HepG2 (cell line): Measurements from ENCODE around the gene MADCAM1. TPM values are rescaled to one million over a fixed set of nuclear protein-coding genes. Genes with fewer than 3 reads are reported as not detected.

Experiments
- CENPX ChIP-seq: sonication (generic); formaldehyde crosslinking; IDR thresholded peaks from 2 replicates; pipeline ENCODE4 v1.9.0; 2021; ENCODE audit warnings: mild to moderate bottlenecking, missing genetic modification reagents, moderate library complexity
- EED ChIP-seq: sonication (generic); formaldehyde crosslinking; IDR thresholded peaks from 2 replicates; pipeline ENCODE4 v1.5.0; 2020; ENCODE audit warnings: mild to moderate bottlenecking, missing genetic modification reagents
- HDAC2 ChIP-seq: sonication (generic); formaldehyde crosslinking; IDR thresholded peaks from 2 replicates; pipeline ENCODE4 v1.4.0; 2020; ENCODE audit warnings: missing genetic modification reagents
- HIVEP1 ChIP-seq: sonication (generic); formaldehyde crosslinking; IDR thresholded peaks from 2 replicates; pipeline ENCODE4 v1.4.0; 2020; ENCODE audit warnings: mild to moderate bottlenecking, missing genetic modification reagents
- KLF9 ChIP-seq: IDR thresholded peaks from 2 replicates; pipeline ENCODE4 v1.6.1; 2016; ENCODE audit warnings: low read depth
- PHF20 ChIP-seq: sonication (generic); formaldehyde crosslinking; IDR thresholded peaks from 2 replicates; pipeline ENCODE4 v1.5.0; 2020; ENCODE audit warnings: mild to moderate bottlenecking, missing genetic modification reagents
- SP140L ChIP-seq: sonication (generic); formaldehyde crosslinking; IDR thresholded peaks from 2 replicates; pipeline ENCODE4 v1.4.0; 2020; ENCODE audit warnings: missing genetic modification reagents, borderline replicate concordance
- ZNF460 ChIP-seq: sonication (generic); formaldehyde crosslinking; IDR thresholded peaks from 2 replicates; pipeline ENCODE4 v1.5.1; 2020; ENCODE audit warnings: missing genetic modification reagents, mild to moderate bottlenecking, borderline replicate concordance
- polyA plus RNA-seq, 8 experiments: library from polyadenylated mRNA; depleted of rRNA in 3 of 8; stranded (reverse) in 7 of 8; unstranded in 1 of 8; fragments of >200 nt; fragmentation: Illumina TruSeq in 4 of 8; extraction: Trizol in 4 of 8; gene quantifications; 2 replicates each; pipeline versions ENCODE4 v1.2.1 to v1.2.3, GENCODE V29; 2011 to 2016; ENCODE audit warnings: low read depth in 4 of 8, missing spikeins in 1 of 8, mixed read lengths in 1 of 8; ENCODE audit not compliant: insufficient read depth in 1 of 8
- total RNA-seq, 5 experiments: library from RNA; depleted of rRNA; stranded (reverse); fragments of >200 nt; fragmentation: Illumina TruSeq; extraction: Trizol; gene quantifications; 2 replicates each; pipeline ENCODE4 v1.2.3, GENCODE V29; 2016; ENCODE audit warnings: low read depth in 1 of 5
- TF ChIP-seq, protein P1 (sequence below): sonication (generic); formaldehyde crosslinking; IDR thresholded peaks from 2 replicates; pipeline ENCODE4 v1.4.0; 2020; ENCODE audit warnings: missing genetic modification reagents
- TF ChIP-seq, protein P2 (sequence below): IDR thresholded peaks from 2 replicates; pipeline ENCODE4 v1.6.1; 2016; ENCODE audit warnings: missing genetic modification reagents, missing compliant biosample characterization
- TF ChIP-seq, protein P3 (sequence below): sonication (generic); formaldehyde crosslinking; IDR thresholded peaks from 2 replicates; pipeline ENCODE4 v1.5.0; 2020; ENCODE audit warnings: missing genetic modification reagents, mild to moderate bottlenecking, borderline replicate concordance
- TF ChIP-seq, protein P4 (sequence below): sonication (generic); formaldehyde crosslinking; IDR thresholded peaks from 2 replicates; pipeline ENCODE4 v1.4.0; 2020; ENCODE audit warnings: missing genetic modification reagents, borderline replicate concordance
- TF ChIP-seq, protein P5 (sequence below): IDR thresholded peaks from 2 replicates; pipeline ENCODE4 v1.6.1; 2016; ENCODE audit warnings: mild to moderate bottlenecking
- TF ChIP-seq, protein P6 (sequence below): IDR thresholded peaks from 2 replicates; pipeline ENCODE4 v1.6.1; 2012; ENCODE audit warnings: low read length, improper control_type of control experiment

MADCAM1 gene
- total and polyA plus RNA-seq, 2 of the 13 experiments (the other 11 are each of a cell fraction or from before 2014, with no cell fraction given), result 0.29 to 0.33 TPM

DNA sequence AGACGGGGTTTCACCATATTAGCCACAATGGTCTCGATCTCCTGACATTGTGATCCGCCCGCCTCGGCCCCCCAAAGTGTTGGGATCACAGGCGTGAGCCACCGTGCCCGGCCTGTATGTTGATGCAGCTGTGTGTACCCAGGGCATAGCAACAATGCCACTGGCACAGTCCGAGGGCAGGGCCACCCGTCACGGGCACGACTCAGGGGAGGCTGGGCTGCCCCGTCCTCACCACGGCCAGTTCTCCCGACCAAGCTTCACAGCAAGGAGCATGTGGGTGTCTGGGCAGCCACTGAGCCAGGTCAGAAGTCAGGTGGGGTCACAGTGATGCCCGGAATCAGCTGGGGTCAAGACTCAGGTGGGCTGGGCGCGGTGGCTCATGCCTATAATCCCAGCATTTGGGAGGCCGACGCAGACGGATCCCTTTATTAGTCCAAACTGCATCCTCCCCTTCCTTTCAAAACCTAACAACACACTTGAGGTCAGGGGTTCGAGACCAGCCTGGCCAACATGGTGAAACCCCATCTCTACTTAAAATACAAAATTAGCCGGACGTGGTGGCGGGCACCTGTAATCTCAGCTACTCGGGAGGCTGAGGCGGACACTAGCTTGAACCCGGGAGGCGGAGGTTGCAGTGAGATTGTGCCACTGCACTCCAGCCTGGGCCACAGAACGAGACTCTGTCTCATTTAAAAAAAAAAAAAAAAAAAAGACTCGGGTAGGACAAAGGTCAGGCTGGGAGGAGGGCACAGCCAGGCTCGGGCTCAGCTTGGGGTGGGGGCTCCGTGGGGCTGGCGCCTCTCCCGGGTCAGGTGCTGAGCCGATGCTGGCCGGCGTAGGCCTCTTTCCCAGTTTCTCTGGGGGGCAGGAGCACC lies 34.1 kb downstream of the MADCAM1 start (continued):
- TF ChIP-seq, protein P1, sequence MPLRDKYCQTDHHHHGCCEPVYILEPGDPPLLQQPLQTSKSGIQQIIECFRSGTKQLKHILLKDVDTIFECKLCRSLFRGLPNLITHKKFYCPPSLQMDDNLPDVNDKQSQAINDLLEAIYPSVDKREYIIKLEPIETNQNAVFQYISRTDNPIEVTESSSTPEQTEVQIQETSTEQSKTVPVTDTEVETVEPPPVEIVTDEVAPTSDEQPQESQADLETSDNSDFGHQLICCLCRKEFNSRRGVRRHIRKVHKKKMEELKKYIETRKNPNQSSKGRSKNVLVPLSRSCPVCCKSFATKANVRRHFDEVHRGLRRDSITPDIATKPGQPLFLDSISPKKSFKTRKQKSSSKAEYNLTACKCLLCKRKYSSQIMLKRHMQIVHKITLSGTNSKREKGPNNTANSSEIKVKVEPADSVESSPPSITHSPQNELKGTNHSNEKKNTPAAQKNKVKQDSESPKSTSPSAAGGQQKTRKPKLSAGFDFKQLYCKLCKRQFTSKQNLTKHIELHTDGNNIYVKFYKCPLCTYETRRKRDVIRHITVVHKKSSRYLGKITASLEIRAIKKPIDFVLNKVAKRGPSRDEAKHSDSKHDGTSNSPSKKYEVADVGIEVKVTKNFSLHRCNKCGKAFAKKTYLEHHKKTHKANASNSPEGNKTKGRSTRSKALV, result 0 out of 2 replicates have a peak, but pooled peaks have one; percentile 50
- TF ChIP-seq CENPX (CRISPR knock-in tag) (no peak), EED (peak; percentile 83; the same call in 1 of the 2 replicates), HIVEP1 (CRISPR knock-in tag) (0 out of 2 replicates have a peak, but pooled peaks have one; percentile 87), ZNF460 (CRISPR knock-in tag) (peak; percentile 99), KLF9 (no peak), PHF20 (CRISPR knock-in tag) (peak; percentile 46; the same call in 1 of the 2 replicates), SP140L (CRISPR knock-in tag) (no peak), HDAC2 (peak; percentile 4; the same call in 1 of the 2 replicates)
- TF ChIP-seq, protein P2, sequence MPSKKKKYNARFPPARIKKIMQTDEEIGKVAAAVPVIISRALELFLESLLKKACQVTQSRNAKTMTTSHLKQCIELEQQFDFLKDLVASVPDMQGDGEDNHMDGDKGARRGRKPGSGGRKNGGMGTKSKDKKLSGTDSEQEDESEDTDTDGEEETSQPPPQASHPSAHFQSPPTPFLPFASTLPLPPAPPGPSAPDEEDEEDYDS, result no peak
- TF ChIP-seq, protein P3, sequence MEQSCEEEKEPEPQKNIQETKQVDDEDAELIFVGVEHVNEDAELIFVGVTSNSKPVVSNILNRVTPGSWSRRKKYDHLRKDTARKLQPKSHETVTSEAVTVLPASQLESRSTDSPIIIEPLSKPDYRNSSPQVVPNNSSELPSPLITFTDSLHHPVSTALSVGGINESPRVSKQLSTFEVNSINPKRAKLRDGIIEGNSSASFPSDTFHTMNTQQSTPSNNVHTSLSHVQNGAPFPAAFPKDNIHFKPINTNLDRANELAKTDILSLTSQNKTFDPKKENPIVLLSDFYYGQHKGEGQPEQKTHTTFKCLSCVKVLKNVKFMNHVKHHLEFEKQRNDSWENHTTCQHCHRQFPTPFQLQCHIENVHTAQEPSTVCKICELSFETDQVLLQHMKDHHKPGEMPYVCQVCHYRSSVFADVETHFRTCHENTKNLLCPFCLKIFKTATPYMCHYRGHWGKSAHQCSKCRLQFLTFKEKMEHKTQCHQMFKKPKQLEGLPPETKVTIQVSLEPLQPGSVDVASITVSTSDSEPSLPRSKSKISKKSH (CRISPR knock-in tag), result no peak
- TF ChIP-seq, protein P4, sequence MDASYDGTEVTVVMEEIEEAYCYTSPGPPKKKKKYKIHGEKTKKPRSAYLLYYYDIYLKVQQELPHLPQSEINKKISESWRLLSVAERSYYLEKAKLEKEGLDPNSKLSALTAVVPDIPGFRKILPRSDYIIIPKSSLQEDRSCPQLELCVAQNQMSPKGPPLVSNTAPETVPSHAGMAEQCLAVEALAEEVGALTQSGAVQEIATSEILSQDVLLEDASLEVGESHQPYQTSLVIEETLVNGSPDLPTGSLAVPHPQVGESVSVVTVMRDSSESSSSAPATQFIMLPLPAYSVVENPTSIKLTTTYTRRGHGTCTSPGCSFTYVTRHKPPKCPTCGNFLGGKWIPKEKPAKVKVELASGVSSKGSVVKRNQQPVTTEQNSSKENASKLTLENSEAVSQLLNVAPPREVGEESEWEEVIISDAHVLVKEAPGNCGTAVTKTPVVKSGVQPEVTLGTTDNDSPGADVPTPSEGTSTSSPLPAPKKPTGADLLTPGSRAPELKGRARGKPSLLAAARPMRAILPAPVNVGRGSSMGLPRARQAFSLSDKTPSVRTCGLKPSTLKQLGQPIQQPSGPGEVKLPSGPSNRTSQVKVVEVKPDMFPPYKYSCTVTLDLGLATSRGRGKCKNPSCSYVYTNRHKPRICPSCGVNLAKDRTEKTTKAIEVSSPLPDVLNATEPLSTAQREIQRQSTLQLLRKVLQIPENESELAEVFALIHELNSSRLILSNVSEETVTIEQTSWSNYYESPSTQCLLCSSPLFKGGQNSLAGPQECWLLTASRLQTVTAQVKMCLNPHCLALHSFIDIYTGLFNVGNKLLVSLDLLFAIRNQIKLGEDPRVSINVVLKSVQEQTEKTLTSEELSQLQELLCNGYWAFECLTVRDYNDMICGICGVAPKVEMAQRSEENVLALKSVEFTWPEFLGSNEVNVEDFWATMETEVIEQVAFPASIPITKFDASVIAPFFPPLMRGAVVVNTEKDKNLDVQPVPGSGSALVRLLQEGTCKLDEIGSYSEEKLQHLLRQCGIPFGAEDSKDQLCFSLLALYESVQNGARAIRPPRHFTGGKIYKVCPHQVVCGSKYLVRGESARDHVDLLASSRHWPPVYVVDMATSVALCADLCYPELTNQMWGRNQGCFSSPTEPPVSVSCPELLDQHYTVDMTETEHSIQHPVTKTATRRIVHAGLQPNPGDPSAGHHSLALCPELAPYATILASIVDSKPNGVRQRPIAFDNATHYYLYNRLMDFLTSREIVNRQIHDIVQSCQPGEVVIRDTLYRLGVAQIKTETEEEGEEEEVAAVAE (CRISPR knock-in tag), result 0 out of 2 replicates have a peak, but pooled peaks have one; percentile 19
- TF ChIP-seq, protein P5, sequence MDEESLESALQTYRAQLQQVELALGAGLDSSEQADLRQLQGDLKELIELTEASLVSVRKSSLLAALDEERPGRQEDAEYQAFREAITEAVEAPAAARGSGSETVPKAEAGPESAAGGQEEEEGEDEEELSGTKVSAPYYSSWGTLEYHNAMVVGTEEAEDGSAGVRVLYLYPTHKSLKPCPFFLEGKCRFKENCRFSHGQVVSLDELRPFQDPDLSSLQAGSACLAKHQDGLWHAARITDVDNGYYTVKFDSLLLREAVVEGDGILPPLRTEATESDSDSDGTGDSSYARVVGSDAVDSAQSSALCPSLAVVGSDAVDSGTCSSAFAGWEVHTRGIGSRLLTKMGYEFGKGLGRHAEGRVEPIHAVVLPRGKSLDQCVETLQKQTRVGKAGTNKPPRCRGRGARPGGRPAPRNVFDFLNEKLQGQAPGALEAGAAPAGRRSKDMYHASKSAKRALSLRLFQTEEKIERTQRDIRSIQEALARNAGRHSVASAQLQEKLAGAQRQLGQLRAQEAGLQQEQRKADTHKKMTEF, result peak; percentile 40; the same call in 1 of the 2 replicates
- TF ChIP-seq, protein P6, sequence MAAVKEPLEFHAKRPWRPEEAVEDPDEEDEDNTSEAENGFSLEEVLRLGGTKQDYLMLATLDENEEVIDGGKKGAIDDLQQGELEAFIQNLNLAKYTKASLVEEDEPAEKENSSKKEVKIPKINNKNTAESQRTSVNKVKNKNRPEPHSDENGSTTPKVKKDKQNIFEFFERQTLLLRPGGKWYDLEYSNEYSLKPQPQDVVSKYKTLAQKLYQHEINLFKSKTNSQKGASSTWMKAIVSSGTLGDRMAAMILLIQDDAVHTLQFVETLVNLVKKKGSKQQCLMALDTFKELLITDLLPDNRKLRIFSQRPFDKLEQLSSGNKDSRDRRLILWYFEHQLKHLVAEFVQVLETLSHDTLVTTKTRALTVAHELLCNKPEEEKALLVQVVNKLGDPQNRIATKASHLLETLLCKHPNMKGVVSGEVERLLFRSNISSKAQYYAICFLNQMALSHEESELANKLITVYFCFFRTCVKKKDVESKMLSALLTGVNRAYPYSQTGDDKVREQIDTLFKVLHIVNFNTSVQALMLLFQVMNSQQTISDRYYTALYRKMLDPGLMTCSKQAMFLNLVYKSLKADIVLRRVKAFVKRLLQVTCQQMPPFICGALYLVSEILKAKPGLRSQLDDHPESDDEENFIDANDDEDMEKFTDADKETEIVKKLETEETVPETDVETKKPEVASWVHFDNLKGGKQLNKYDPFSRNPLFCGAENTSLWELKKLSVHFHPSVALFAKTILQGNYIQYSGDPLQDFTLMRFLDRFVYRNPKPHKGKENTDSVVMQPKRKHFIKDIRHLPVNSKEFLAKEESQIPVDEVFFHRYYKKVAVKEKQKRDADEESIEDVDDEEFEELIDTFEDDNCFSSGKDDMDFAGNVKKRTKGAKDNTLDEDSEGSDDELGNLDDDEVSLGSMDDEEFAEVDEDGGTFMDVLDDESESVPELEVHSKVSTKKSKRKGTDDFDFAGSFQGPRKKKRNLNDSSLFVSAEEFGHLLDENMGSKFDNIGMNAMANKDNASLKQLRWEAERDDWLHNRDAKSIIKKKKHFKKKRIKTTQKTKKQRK, result no peak
